CD4-positive, alpha-beta T cell treated with Interleukin-6 at 100 ng/mL for 8 hours (primary cell): Measurements from ENCODE around the gene GALNT16.
"Not testable (repeated sequence)": the region's sequence is repeated elsewhere in the genome, so short reads cannot be mapped to it uniquely, and the experiment has no call there.

ENCODE experiments used
- DNase-seq: peaks from one replicate; pipeline ENCODE4 v3.0.0-alpha.2; 2020; ENCODE audit warnings: mixed read lengths, low spot score

GALNT16 gene

GRCh38 chr14:69285661-69286255 is 25.8 kb downstream of the GALNT16 start:
- no peak for DNase-seq

- DNase-seq, result no peak
These were observed 27.4 kb downstream of the GALNT16 start for GRCh38 chr14:69287098-69288010.

GRCh38 chr14:69288011-69288771 is 28.2 kb downstream of the GALNT16 start:
- DNase-seq, result no peak

- DNase-seq, result no peak
These were observed 29.2 kb downstream of the GALNT16 start for GRCh38 chr14:69288956-69289705.

GRCh38 chr14:69289811-69290520 is 30.0 kb downstream of the GALNT16 start:
- no peak for DNase-seq

GRCh38 chr14:69290881-69291280 is 30.9 kb downstream of the GALNT16 start:
- not testable (repeated sequence) for DNase-seq

- DNase-seq, result no peak
These were observed 31.4 kb downstream of the GALNT16 start for GRCh38 chr14:69291396-69291795.

GRCh38 chr14:69291891-69292561 is 32.1 kb downstream of the GALNT16 start:
- DNase-seq, result no peak

- DNase-seq, result no peak
These were observed 38.4 kb downstream of the GALNT16 start for GRCh38 chr14:69298131-69299071.

GRCh38 chr14:69299286-69300035 is 39.5 kb downstream of the GALNT16 start:
- no peak for DNase-seq

GRCh38 chr14:69300601-69301221 is 40.8 kb downstream of the GALNT16 start:
- DNase-seq, result no peak

- no peak for DNase-seq
These were observed 43.1 kb downstream of the GALNT16 start for GRCh38 chr14:69303086-69303485.

- DNase-seq, result no peak
These were observed 52.6 kb downstream of the GALNT16 start for GRCh38 chr14:69312608-69313007.

- DNase-seq, result no peak
These were observed 53.2 kb downstream of the GALNT16 start for GRCh38 chr14:69313176-69313575.

GRCh38 chr14:69314327-69314726 is 54.4 kb downstream of the GALNT16 start:
- no peak for DNase-seq

GRCh38 chr14:69315301-69315700 is 55.3 kb downstream of the GALNT16 start:
- DNase-seq, result no peak

GRCh38 chr14:69316449-69317101 is 56.6 kb downstream of the GALNT16 start:
- DNase-seq, result no peak
